Spinal cord (tissue), 10 donors: ENCODE results near the gene AP1S1. TPM values are rescaled to one million over a fixed set of nuclear protein-coding genes. Genes with fewer than 3 reads are reported as not detected.
"Not testable (repeated sequence)": the region's sequence is repeated elsewhere in the genome, so short reads cannot be mapped to it uniquely, and the experiment has no call there.

Experiments used
- DNase-seq, 6 donors: peaks; one replicate each; pipeline versions ENCODE4 v3.0.0 to v3.0.0-alpha.2; 2013 to 2015; ENCODE audit warnings: low spot score in 6 of 6, low read depth in 4 of 6
- H3K27ac ChIP-seq: one replicate; pipeline ENCODE4 v1.5.1; 2013; ENCODE audit warnings: low read depth, low read length, control low read depth
- H3K27me3 ChIP-seq: one replicate; pipeline ENCODE4 v1.6.1; 2013; ENCODE audit warnings: low read length; ENCODE audit not compliant: control insufficient read depth, insufficient read depth
- H3K36me3 ChIP-seq: one replicate; pipeline ENCODE4 v1.6.1; 2013; ENCODE audit warnings: low read length; ENCODE audit not compliant: control insufficient read depth, insufficient read depth
- H3K4me1 ChIP-seq: one replicate; pipeline ENCODE4 v1.6.1; 2013; ENCODE audit warnings: low read length; ENCODE audit not compliant: control insufficient read depth, insufficient read depth
- H3K4me3 ChIP-seq: one replicate; pipeline ENCODE4 v1.5.1; 2013; ENCODE audit warnings: low read depth, low read length, control low read depth
- H3K9me3 ChIP-seq: one replicate; pipeline ENCODE4 v1.6.1; 2013; ENCODE audit warnings: low read length; ENCODE audit not compliant: control insufficient read depth, insufficient read depth
- WGBS: methylation state at CpG from one replicate; pipeline ENCODE4 v1.1.5; 2013; ENCODE audit warnings: missing lambda C conversion rate; ENCODE audit not compliant: insufficient coverage; 5-methylcytosine and 5-hydroxymethylcytosine counted together
- polyA plus RNA-seq, 2 donors: library from polyadenylated mRNA; unstranded; fragments of 120-200 nt; gene quantifications; one replicate each; pipeline ENCODE4 v1.2.1, GENCODE V29; 2013; ENCODE audit not compliant: insufficient read length in 2 of 2
- total RNA-seq, 2 donors: library from RNA; depleted of rRNA in 1 of 2; stranded (reverse); fragments of 120-200 nt in 1 of 2; fragments of >200 nt in 1 of 2; gene quantifications; one replicate each; pipeline versions ENCODE4 v1.2.3 to v1.2.4, GENCODE V29; 2013 to 2014
- donor health status: healthy.

AP1S1 gene
- total and polyA plus RNA-seq, 4 donors, result 49.0 to 96.4 (median 84.3) TPM

GRCh38 chr7:101132626-101133600, 21.4 kb upstream of the AP1S1 start:
- not testable (repeated sequence) for H3K27ac ChIP-seq, H3K36me3 ChIP-seq, DNase-seq, H3K27me3 ChIP-seq, H3K4me3 ChIP-seq, H3K4me1 ChIP-seq, H3K9me3 ChIP-seq
- 94% methylated on average over 10 of the region's 18 CpGs for whole genome bisulfite sequencing

- Histone ChIP-seq H3K9me3 (no peaks in the 10 kb centered on the region), H3K4me3 (no peak overlapping the region), H3K4me1 (peaks cover 13% of the 10 kb centered on the region), H3K36me3 (no peaks in the 10 kb centered on the region), H3K27ac (no peak overlapping the region), H3K27me3 (peaks cover 2% of the 10 kb centered on the region)
- WGBS, result 69% methylated on average over 8 of the region's 15 CpGs
- DNase-seq, result no peak
Measured at GRCh38 chr7:101133621-101134398, 20.5 kb upstream of the AP1S1 start.

GRCh38 chr7:101134399-101134980, 19.8 kb upstream of the AP1S1 start:
- H3K27me3 ChIP-seq, result peaks cover 2% of the 10 kb centered on the region
- H3K27ac ChIP-seq, result no peak overlapping the region
- DNase-seq, result peak in 1 of 6 donors; percentile 80
- peaks cover 13% of the 10 kb centered on the region for H3K4me1 ChIP-seq
- H3K4me3 ChIP-seq, result no peak overlapping the region
- H3K36me3 ChIP-seq, result no peaks in the 10 kb centered on the region
- H3K9me3 ChIP-seq, result no peaks in the 10 kb centered on the region
- no CpG with 5 or more reads among the region's 6 CpGs for WGBS

GRCh38 chr7:101137651-101138212, 16.5 kb upstream of the AP1S1 start:
- no peak overlapping the region for H3K4me3 ChIP-seq
- no peaks in the 10 kb centered on the region for H3K9me3 ChIP-seq
- H3K36me3 ChIP-seq, result no peaks in the 10 kb centered on the region
- DNase-seq, result no peak
- no peaks in the 10 kb centered on the region for H3K27me3 ChIP-seq
- WGBS, result 68% methylated on average over 7 of the region's 9 CpGs
- peaks cover 13% of the 10 kb centered on the region for H3K4me1 ChIP-seq
- no peak overlapping the region for H3K27ac ChIP-seq

GRCh38 chr7:101138213-101138870, 15.9 kb upstream of the AP1S1 start:
- no peak overlapping the region for H3K4me3 ChIP-seq
- no CpG with 5 or more reads among the region's 16 CpGs for WGBS
- H3K27ac ChIP-seq, result no peak overlapping the region

GRCh38 chr7:101140339-101140699, 14.0 kb upstream of the AP1S1 start:
- DNase-seq, result no peak
- H3K4me1 ChIP-seq, result peaks cover 11% of the 10 kb centered on the region
- H3K9me3 ChIP-seq, result no peaks in the 10 kb centered on the region
- WGBS, result 33% methylated on average over 1 of the region's 3 CpGs
- no peaks in the 10 kb centered on the region for H3K36me3 ChIP-seq
- no peaks in the 10 kb centered on the region for H3K27me3 ChIP-seq
- H3K4me3 ChIP-seq, result no peak overlapping the region
- H3K27ac ChIP-seq, result no peak overlapping the region

More at GRCh38 chr7:101138213-101138870, 15.9 kb upstream of the AP1S1 start:
- Histone ChIP-seq H3K36me3 (no peaks in the 10 kb centered on the region), H3K9me3 (no peaks in the 10 kb centered on the region), H3K27me3 (no peaks in the 10 kb centered on the region), H3K4me1 (peaks cover 13% of the 10 kb centered on the region)
- peak in 2 of 6 donors; percentile 45 to 71 for DNase-seq

- H3K9me3 ChIP-seq, result no peaks in the 10 kb centered on the region
- H3K4me3 ChIP-seq, result no peak overlapping the region
- H3K36me3 ChIP-seq, result no peaks in the 10 kb centered on the region
- DNase-seq, result no peak
- WGBS, result 61% methylated on average over 2 of the region's 4 CpGs
- H3K27me3 ChIP-seq, result peaks cover under 1% of the 10 kb centered on the region
- H3K27ac ChIP-seq, result no peak overlapping the region
- H3K4me1 ChIP-seq, result peaks cover 11% of the 10 kb centered on the region
Measured at GRCh38 chr7:101140746-101141382, 13.4 kb upstream of the AP1S1 start.

- no peak overlapping the region for H3K4me3 ChIP-seq
- H3K27me3 ChIP-seq, result no peaks in the 10 kb centered on the region
- H3K27ac ChIP-seq, result no peak overlapping the region
- H3K9me3 ChIP-seq, result no peaks in the 10 kb centered on the region
- no CpG with 5 or more reads among the region's 2 CpGs for WGBS
- DNase-seq, result no peak
- peaks cover 4% of the 10 kb centered on the region for H3K36me3 ChIP-seq
- H3K4me1 ChIP-seq, result peaks cover 17% of the 10 kb centered on the region
Measured at GRCh38 chr7:101151908-101152651, 2.2 kb upstream of the AP1S1 start.
